HCT116 (cell line): ENCODE data around the gene TIE1. TPM values are rescaled to one million over a fixed set of nuclear protein-coding genes. Genes with fewer than 3 reads are reported as not detected.

Experiments used
- ATAC-seq: fragments of 200-7000 bp; cut with Tn5 transposase; 2 replicates; pipeline ENCODE4 v1.9.1; 2020; ENCODE audit warnings: mild to moderate bottlenecking, moderate library complexity
- BruUV-seq: library from RNA; stranded (reverse); fragments of 400-500 nt; replicated peaks from 2 replicates; lab custom pipeline; 2021; lab: Mats Ljungman, UMichigan
- CTCF ChIA-PET: fragments of 300-600 bp; sonication (Branson Sonifier 250); formaldehyde crosslinking; loops from one replicate; lab custom pipeline; 2021; ENCODE audit warnings: antibody characterized with exemption; lab: Charles Lee
- POLR2A ChIA-PET: fragments of 300-600, 350-600 bp; sonication (Branson Sonifier 250); formaldehyde crosslinking; loops from one replicate; lab custom pipeline; 2021; ENCODE audit warnings: antibody characterized with exemption; lab: Charles Lee
- RAD21 ChIA-PET, 2 experiments: fragments of 300-600 bp; sonication (Branson Sonifier 250); formaldehyde crosslinking; loops; one replicate each; lab custom pipeline; 2023; ENCODE audit warnings: low total read pairs in 2 of 2; ENCODE audit not compliant: uncharacterized antibody in 2 of 2, unreplicated experiment in 2 of 2, low non-redundant PET in 1 of 2; lab: Charles Lee
- DNase-seq: peaks from one replicate; pipeline ENCODE4 v3.0.0-alpha.2; 2010; ENCODE audit warnings: low read depth, low spot score
- H2AFZ ChIP-seq: fragments of 200-600 bp; shearing (Covaris generic), sonication (generic); 2 replicates; pipeline ENCODE4 v1.6.1; 2017; ENCODE audit warnings: low read depth, mixed run types, mixed read lengths, antibody characterized with exemption, low read length; ENCODE audit not compliant: poor library complexity, severe bottlenecking
- H3K27ac ChIP-seq: 2 replicates; pipeline ENCODE4 v1.5.1; 2012; ENCODE audit warnings: low read depth, low read length
- H3K27me3 ChIP-seq: fragments of 200-600 bp; sonication (generic); 2 replicates; pipeline ENCODE4 v1.6.1; 2016; ENCODE audit warnings: mixed run types, low read length, mixed read lengths; ENCODE audit not compliant: insufficient read depth
- H3K36me3 ChIP-seq, 2 experiments: fragments of 200-500 bp in 1 of 2; fragments of 200-600 bp in 1 of 2; sonication (Bioruptor generic) in 1 of 2; sonication (generic) in 1 of 2; 2 replicates each; pipeline versions ENCODE4 v1.5.1 to v1.6.1; 2014 to 2016; ENCODE audit warnings: low read length in 2 of 2, inconsistent platforms in 1 of 2, mixed read lengths in 1 of 2, mixed run types in 1 of 2; ENCODE audit not compliant: insufficient read depth in 2 of 2, control insufficient read depth in 1 of 2
- H3K4me1 ChIP-seq, 2 experiments: fragments of 200-600 bp in 1 of 2; sonication (generic) in 1 of 2; 2 replicates each; pipeline versions ENCODE4 v1.5.1 to v1.6.1; 2012 to 2017; ENCODE audit warnings: low read length in 2 of 2, inconsistent platforms in 1 of 2, mild to moderate bottlenecking in 1 of 2, mixed read lengths in 1 of 2, mixed run types in 1 of 2, moderate library complexity in 1 of 2; ENCODE audit not compliant: insufficient read depth in 2 of 2, control insufficient read depth in 1 of 2
- H3K4me2 ChIP-seq: fragments of 200-600 bp; sonication (generic); 2 replicates; pipeline ENCODE4 v1.6.1; 2017; ENCODE audit warnings: mixed run types, low read length, mixed read lengths
- H3K4me3 ChIP-seq, 2 experiments: fragments of 200-600 bp in 1 of 2; sonication (generic) in 1 of 2; replicated peaks in 1 of 2; 2 replicates each; pipeline ENCODE4 v1.5.1; 2011 to 2016; ENCODE audit warnings: low read length in 2 of 2, control low read depth in 1 of 2, low read depth in 1 of 2, mild to moderate bottlenecking in 1 of 2, mixed read lengths in 1 of 2, mixed run types in 1 of 2
- H3K79me2 ChIP-seq: fragments of 200-600 bp; sonication (generic); 2 replicates; pipeline ENCODE4 v1.6.1; 2017; ENCODE audit warnings: mild to moderate bottlenecking, mixed run types, low read length, moderate library complexity, mixed read lengths; ENCODE audit not compliant: insufficient read depth
- H3K9ac ChIP-seq: fragments of 200-600 bp; sonication (generic); 2 replicates; pipeline ENCODE4 v1.6.1; 2016; ENCODE audit warnings: low read length, mixed read lengths
- H3K9me2 ChIP-seq: fragments of 200-600 bp; sonication (generic), shearing (Covaris generic); 2 replicates; pipeline ENCODE4 v1.6.1; 2017; ENCODE audit warnings: mixed run types, mild to moderate bottlenecking, moderate library complexity; ENCODE audit not compliant: insufficient read depth
- H3K9me3 ChIP-seq, 2 experiments: fragments of 200-500 bp in 1 of 2; fragments of 200-600 bp in 1 of 2; sonication (Bioruptor generic) in 1 of 2; sonication (generic) in 1 of 2; 2 replicates each; pipeline ENCODE4 v1.6.1; 2014 to 2017; ENCODE audit warnings: low read length in 2 of 2, mixed read lengths in 2 of 2, inconsistent platforms in 1 of 2, low read depth in 1 of 2, mild to moderate bottlenecking in 1 of 2, mixed run types in 1 of 2, moderate library complexity in 1 of 2; ENCODE audit not compliant: control insufficient read depth in 1 of 2, insufficient read depth in 1 of 2
- H4K20me1 ChIP-seq: fragments of 200-600 bp; sonication (generic), shearing (Covaris generic); 2 replicates; pipeline ENCODE4 v1.6.1; 2017; ENCODE audit warnings: mixed run types, mild to moderate bottlenecking, moderate library complexity; ENCODE audit not compliant: insufficient read depth
- CTCF ChIP-seq, 3 experiments: fragments of 200-600 bp in 1 of 3; sonication (generic) in 1 of 3; IDR thresholded peaks in 2 of 3; conservative IDR thresholded peaks in 1 of 3; 2 replicates each; pipeline ENCODE4 v1.5.1; 2012 to 2017; ENCODE audit warnings: low read depth in 2 of 3, low read length in 2 of 3, antibody characterized with exemption in 1 of 3, borderline replicate concordance in 1 of 3, control low read depth in 1 of 3, mild to moderate bottlenecking in 1 of 3, mixed read lengths in 1 of 3, mixed run types in 1 of 3, moderate library complexity in 1 of 3; ENCODE audit not compliant: insufficient read depth in 1 of 3
- EGR1 ChIP-seq: IDR thresholded peaks from 2 replicates; pipeline ENCODE4 v1.6.1; 2012; ENCODE audit warnings: low read depth
- ELF1 ChIP-seq: IDR thresholded peaks from 2 replicates; pipeline ENCODE4 v1.6.1; 2012; ENCODE audit warnings: low read depth, borderline replicate concordance
- EZH2 ChIP-seq: fragments of 200-600 bp; sonication (generic); IDR thresholded peaks from 2 replicates; pipeline ENCODE4 v1.6.1; 2017; ENCODE audit warnings: antibody characterized with exemption, mixed run types
- EZH2phosphoT487 ChIP-seq: fragments of 200-600 bp; IDR thresholded peaks from 2 replicates; pipeline ENCODE4 v1.6.1; 2018; ENCODE audit warnings: antibody characterized with exemption, borderline replicate concordance
- JUND ChIP-seq: IDR thresholded peaks from 2 replicates; pipeline ENCODE4 v1.6.1; 2012
- REST ChIP-seq: IDR thresholded peaks from 2 replicates; pipeline ENCODE4 v1.6.1; 2012; ENCODE audit warnings: low read depth
- SP1 ChIP-seq: IDR thresholded peaks from 2 replicates; pipeline ENCODE4 v1.6.1; 2012; ENCODE audit warnings: low read depth
- SRF ChIP-seq: IDR thresholded peaks from 2 replicates; pipeline ENCODE4 v1.6.1; 2012; ENCODE audit warnings: low read depth
- TCF7L2 ChIP-seq: IDR thresholded peaks from 2 replicates; pipeline ENCODE4 v1.7.0; 2011; ENCODE audit warnings: borderline replicate concordance, inconsistent platforms; ENCODE audit not compliant: insufficient read depth, insufficient read length; ENCODE audit errors: extremely low read depth
- intact Hi-C: fragments of 100-400 bp; cut with micrococcal nuclease; formaldehyde crosslinking; loops from 2 replicates; pipeline ENCODE4 v1.10.0; 2022
- total RNA-seq: library from RNA; stranded (reverse); gene quantifications from one replicate; pipeline ENCODE4 v1.2.1, GENCODE V29; 2021; ENCODE audit not compliant: unreplicated experiment

The TIE1 gene
- total RNA-seq, 1 experiment from 2014 or later: not detected

GRCh38 chr1:43315481-43315880 is 14.7 kb downstream of the TIE1 start:
- POLR2A ChIA-PET: no interaction called here
- H3K9me2 ChIP-seq: no peaks in the 10 kb centered on the region
- H3K4me3 ChIP-seq: no peak overlapping the region
- RAD21 ChIA-PET: no interaction called here
- H3K9ac ChIP-seq: no peak overlapping the region
- no peak overlapping the region for H3K4me2 ChIP-seq
- H3K9me3 ChIP-seq: no peaks in the 10 kb centered on the region
- no peak for TF ChIP-seq SP1
- TF ChIP-seq SRF: no peak
- TF ChIP-seq CTCF (IDR thresholded peaks at IDR 0.05 in 2 of 3, conservative IDR thresholded peaks at IDR 0.05 in 1 of 3; ENCODE audit: borderline replicate concordance in 1 of 3, insufficient read depth in 1 of 3, low read depth in 2 of 3, low read length in 2 of 3): no peak
- TF ChIP-seq JUND: no peak
- no peak for TF ChIP-seq REST
- TF ChIP-seq EZH2: no peak
- no peak for TF ChIP-seq EZH2phosphoT487
- TF ChIP-seq TCF7L2: no peak
- TF ChIP-seq EGR1: no peak
- TF ChIP-seq ELF1: no peak
- peaks cover 0 to 11% of the 10 kb centered on the region in 2 experiments; a peak in 1 of 4 replicates for H3K4me1 ChIP-seq
- H3K27me3 ChIP-seq: no peaks in the 10 kb centered on the region
- no peak overlapping the region for H2AFZ ChIP-seq
- H3K36me3 ChIP-seq: no peaks in the 10 kb centered on the region
- no peak overlapping the region for H3K27ac ChIP-seq
- CTCF ChIA-PET: no interaction called here
- no peaks in the 10 kb centered on the region for H4K20me1 ChIP-seq
- intact Hi-C loops: no loop called here
- no TSS peak for BruUV-seq
- DNase-seq (no peak), ATAC-seq (no peak)
- H3K79me2 ChIP-seq: no peaks in the 10 kb centered on the region
